Choroid plexus epithelial cell (primary cell): ENCODE data around the gene HECW1.

Experiments used
- DNase-seq: peaks from one replicate; pipeline ENCODE4 v3.0.0-alpha.2; 2010; ENCODE audit warnings: low read depth
- H3K4me3 ChIP-seq: 2 replicates; pipeline ENCODE4 v1.5.1; 2011; ENCODE audit warnings: low read depth, mild to moderate bottlenecking, control low read depth, low read length, moderate library complexity
- TF ChIP-seq, protein P1 (sequence below): conservative IDR thresholded peaks from 2 replicates; pipeline ENCODE4 v1.5.1; 2011; ENCODE audit warnings: low read depth, mild to moderate bottlenecking, control low read depth, inconsistent platforms, low read length, moderate library complexity

The HECW1 gene

DNA sequence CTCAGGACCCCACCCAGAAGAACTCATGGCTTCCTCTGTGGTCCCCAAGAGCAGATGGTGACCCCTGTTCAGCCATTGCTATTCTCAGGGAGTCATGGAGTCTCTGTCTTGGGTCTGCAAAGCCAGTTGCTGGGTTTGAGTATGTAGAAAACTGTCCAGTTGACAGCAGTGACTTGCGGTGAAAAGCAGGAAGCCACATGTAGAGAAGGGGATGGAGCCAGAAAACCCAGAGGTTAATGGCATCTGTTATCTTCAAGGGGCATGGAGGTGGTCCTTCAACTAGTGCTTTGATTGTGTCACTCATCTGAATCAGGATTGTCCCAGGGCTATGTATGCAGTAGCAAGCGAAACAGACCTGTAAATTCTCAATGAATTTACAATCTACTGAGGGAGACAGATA is 384.1 kb downstream of the HECW1 start:
- no peak overlapping the region for H3K4me3 ChIP-seq
- no peak for DNase-seq
- TF ChIP-seq, protein P1, sequence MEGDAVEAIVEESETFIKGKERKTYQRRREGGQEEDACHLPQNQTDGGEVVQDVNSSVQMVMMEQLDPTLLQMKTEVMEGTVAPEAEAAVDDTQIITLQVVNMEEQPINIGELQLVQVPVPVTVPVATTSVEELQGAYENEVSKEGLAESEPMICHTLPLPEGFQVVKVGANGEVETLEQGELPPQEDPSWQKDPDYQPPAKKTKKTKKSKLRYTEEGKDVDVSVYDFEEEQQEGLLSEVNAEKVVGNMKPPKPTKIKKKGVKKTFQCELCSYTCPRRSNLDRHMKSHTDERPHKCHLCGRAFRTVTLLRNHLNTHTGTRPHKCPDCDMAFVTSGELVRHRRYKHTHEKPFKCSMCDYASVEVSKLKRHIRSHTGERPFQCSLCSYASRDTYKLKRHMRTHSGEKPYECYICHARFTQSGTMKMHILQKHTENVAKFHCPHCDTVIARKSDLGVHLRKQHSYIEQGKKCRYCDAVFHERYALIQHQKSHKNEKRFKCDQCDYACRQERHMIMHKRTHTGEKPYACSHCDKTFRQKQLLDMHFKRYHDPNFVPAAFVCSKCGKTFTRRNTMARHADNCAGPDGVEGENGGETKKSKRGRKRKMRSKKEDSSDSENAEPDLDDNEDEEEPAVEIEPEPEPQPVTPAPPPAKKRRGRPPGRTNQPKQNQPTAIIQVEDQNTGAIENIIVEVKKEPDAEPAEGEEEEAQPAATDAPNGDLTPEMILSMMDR, result no peak

DNA sequence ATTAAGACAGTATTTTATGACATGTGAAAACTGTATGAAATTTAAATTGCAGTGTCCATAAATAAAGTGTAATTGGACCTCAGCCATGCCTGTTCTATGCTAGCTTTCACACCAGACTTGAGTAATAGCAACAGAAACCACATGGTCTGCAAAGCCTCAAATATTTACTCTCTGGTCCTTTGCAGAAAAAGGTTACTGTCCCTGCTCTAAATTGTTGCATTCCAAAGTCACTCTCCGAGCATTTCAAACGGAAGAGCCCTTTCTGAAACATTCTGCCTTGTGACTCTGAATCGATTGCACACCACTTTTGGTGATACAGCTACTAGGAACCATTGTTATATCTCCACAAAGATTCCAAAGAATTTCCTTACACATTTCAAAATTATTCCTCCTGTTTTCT is 389.4 kb downstream of the HECW1 start:
- DNase-seq, result peak; percentile 93
- TF ChIP-seq, protein P1, result no peak
- H3K4me3 ChIP-seq, result no peak overlapping the region

GRCh38 chr7:43502941-43503340 is 390.5 kb downstream of the HECW1 start:
- DNase-seq, result no peak
- TF ChIP-seq, protein P1, result no peak

GRCh38 chr7:43505412-43505811 is 393.0 kb downstream of the HECW1 start:
- H3K4me3 ChIP-seq, result no peak overlapping the region
- no peak for DNase-seq
- TF ChIP-seq, protein P1, result no peak

More at GRCh38 chr7:43502941-43503340, 390.5 kb downstream of the HECW1 start:
- no peak overlapping the region for H3K4me3 ChIP-seq

- DNase-seq, result no peak
- no peak overlapping the region for H3K4me3 ChIP-seq
- TF ChIP-seq, protein P1, result no peak
Measured at GRCh38 chr7:43506460-43506859, 394.0 kb downstream of the HECW1 start.

GRCh38 chr7:43508461-43508860 is 396.0 kb downstream of the HECW1 start:
- no peak overlapping the region for H3K4me3 ChIP-seq
- TF ChIP-seq, protein P1, result no peak
- no peak for DNase-seq

GRCh38 chr7:43509906-43510305 is 397.5 kb downstream of the HECW1 start:
- no peak for DNase-seq
- TF ChIP-seq, protein P1, result no peak
- H3K4me3 ChIP-seq, result no peak overlapping the region
